Endometrium (tissue), 2 donors: Measurements from ENCODE around the gene ABHD4.
"Not testable (repeated sequence)": the region's sequence is repeated elsewhere in the genome, so short reads cannot be mapped to it uniquely, and the experiment has no call there.

Source experiments
- FAIRE-seq: peaks from 2 replicates; lab custom pipeline; 2012; peaks lifted over from hg19 to GRCh38; lab: Jason Lieb, UNC
- donor health status: control.
- donor health status: control.

Gene ABHD4, protein sequence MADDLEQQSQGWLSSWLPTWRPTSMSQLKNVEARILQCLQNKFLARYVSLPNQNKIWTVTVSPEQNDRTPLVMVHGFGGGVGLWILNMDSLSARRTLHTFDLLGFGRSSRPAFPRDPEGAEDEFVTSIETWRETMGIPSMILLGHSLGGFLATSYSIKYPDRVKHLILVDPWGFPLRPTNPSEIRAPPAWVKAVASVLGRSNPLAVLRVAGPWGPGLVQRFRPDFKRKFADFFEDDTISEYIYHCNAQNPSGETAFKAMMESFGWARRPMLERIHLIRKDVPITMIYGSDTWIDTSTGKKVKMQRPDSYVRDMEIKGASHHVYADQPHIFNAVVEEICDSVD

GRCh38 chr14:22598099-22598895 is at the start of gene ABHD4:
Gene ABHD4, plus strand, starts transcription at chr14:22598300. Its CDS starts 7 bp downstream, at chr14:22598307.
- no peak for FAIRE-seq

GRCh38 chr14:22549324-22549962 is 48.7 kb upstream of the ABHD4 start:
- FAIRE-seq: no peak

GRCh38 chr14:22549981-22550673 is 48.0 kb upstream of the ABHD4 start:
- no peak for FAIRE-seq

DNA sequence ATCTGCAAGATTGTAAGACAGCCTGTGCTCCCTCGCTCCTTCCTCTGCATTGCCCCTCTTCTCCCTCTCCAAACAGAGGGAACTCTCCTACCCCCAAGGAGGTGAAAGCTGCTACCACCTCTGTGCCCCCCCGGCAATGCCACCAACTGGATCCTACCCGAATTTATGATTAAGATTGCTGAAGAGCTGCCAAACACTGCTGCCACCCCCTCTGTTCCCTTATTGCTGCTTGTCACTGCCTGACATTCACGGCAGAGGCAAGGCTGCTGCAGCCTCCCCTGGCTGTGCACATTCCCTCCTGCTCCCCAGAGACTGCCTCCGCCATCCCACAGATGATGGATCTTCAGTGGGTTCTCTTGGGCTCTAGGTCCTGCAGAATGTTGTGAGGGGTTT is 46.5 kb upstream of the ABHD4 start:
- no peak for FAIRE-seq

DNA sequence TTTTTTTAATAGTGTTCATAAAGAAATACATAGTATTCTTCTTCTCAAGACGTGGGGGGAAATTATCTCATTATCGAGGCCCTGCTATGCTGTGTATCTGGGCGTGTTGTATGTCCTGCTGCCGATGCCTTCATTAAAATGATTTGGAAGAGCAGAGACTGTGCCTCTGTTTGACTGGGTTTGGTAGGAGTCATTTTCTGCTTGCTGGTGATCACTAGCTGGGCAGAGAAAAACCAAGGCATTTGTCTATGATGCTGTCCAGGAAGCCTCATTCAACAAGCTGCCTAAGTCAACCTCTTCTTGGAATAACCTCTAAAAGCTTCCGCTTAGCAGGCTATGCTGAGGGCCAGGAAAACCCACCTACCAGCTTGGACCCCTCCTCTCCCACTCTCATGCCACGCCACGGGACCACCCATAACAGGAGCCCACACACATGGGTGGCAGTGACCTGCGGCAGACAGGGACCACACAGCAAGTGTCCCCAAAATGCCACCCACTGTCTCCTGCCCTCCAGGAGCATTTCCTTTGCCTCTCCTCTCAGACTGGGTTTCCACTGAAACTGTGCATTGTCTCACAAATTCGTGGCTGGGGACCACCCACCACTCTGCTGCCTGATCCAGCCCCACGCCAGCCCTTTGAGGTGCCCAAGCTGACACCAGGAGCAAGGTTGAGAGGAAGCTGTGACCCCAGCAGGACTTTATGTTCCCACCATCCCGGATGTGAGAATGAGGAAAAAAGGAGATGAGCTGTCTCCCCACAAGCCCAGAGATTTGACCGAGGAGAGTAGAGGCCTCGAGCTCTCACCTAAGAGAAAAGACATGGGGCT is 45.9 kb upstream of the ABHD4 start:
- no peak for FAIRE-seq

DNA sequence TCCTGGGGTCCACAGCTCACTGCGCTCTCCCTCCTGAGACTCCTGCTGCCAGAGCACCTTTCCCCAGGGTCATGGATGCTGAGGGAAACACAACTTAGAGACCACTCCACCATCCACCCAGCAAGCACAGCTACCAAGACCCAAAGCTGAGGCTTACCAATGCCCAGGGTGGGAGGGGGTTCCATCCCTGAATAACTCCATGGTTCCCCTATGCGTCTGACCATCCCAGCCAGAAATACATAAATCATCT is 45.3 kb upstream of the ABHD4 start:
- no peak for FAIRE-seq

- FAIRE-seq: no peak
Observed at GRCh38 chr14:22553445-22553844, 44.7 kb upstream of the ABHD4 start.

- not testable (repeated sequence) for FAIRE-seq
Observed at GRCh38 chr14:22553861-22554497, 44.1 kb upstream of the ABHD4 start.

DNA sequence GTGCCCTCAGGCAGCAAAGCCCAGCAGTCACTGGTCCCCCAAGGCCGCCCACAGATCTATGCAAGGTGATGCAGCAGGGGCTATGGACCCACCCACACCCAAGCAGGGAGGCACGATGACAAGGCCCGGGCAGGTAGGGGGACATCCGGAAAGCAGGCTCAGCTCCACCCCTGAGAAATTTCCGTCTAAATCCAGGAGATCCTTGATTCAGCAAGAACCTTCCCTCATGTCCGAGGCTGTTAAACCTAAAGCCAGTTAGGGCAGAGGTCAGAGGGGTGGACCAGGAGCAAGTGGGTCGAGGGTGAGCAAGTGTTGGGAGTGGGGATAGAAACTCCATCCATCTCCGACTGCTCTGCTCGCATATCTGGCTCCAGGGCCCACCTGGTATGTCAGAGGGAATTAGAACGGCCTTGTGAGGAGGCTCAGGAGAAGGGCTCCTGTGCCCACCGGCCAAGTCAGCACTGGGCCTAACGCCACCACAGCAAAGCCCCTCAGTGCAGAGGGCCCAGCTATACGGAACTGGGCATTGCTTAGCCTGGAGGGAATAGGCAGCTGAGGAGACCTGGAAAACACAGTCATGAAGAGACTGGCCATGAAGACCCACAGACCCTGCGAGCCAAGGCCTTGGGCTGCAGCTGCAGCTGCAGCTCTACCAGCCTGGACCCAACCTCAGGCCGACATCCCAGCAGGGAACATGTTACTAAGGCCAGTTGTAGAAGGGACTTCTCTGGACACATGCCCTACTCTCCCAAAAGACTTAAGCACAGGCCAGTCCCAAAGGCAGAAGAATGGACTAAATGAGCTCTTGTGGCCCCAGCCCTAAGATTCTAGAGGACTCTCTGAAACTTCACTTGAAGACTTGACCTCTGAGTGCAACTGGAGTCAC is 43.4 kb upstream of the ABHD4 start:
- no peak for FAIRE-seq

GRCh38 chr14:22555384-22556011 is 42.6 kb upstream of the ABHD4 start:
- FAIRE-seq: no peak

DNA sequence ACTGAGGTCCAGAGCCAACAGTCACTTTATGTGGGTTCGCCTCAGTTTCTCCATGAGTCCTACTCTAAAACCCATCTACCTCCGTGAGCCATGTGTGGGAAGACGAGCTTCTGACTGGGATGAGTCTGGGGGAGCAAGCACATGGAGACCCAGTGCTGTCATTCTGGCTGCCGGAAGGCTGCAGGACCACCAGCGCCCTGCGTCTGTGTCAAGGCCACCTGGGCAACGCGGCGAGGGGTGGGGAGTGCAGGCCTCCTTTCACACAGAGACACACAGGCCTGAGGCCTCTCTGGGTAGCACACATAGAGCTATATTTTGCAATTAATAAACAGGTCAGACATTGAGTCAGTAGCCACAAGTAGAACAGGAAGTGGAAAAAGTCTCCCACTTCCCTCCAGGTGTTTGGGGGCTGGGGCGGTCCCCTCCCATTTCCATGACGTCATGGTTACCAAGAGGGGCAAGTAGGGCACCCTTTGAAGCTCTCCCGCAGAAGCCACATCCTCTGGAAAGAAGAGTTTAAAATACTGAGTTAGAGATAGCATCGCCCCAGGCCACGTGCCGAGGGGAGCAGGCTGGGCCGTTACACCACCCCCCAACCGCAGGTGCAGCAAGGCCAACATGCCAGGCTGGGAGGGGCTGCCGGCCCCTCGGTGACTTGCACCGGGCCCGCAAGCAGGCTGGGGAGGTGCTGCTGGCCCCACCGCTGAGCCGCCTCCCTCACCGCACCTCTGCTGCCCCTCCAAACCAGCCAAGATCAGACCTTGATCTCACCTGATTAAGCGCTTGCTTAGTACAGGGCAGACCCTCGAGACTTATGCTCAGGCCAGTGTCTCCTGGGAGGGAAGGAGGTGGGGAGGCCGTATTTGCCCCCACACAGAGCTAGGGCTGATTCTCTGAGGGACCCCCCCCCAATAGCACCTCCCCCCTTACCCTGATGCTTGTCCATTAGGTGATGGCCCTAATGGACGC is 41.8 kb upstream of the ABHD4 start:
- no peak for FAIRE-seq

- FAIRE-seq: no peak
Observed at GRCh38 chr14:22556990-22557623, 41.0 kb upstream of the ABHD4 start.

- no peak for FAIRE-seq
Observed at GRCh38 chr14:22557846-22558220, 40.3 kb upstream of the ABHD4 start.

GRCh38 chr14:22558221-22558913 is 39.7 kb upstream of the ABHD4 start:
- FAIRE-seq: no peak

- no peak for FAIRE-seq
Observed at GRCh38 chr14:22559041-22559440, 39.1 kb upstream of the ABHD4 start.

GRCh38 chr14:22560662-22561365 is 37.3 kb upstream of the ABHD4 start:
- FAIRE-seq: no peak

- FAIRE-seq: no peak
Observed at GRCh38 chr14:22561366-22561660, 36.8 kb upstream of the ABHD4 start.
